Posterior cingulate gyrus (tissue), 11 donors: Measurements from ENCODE around the gene FRS3.
A peak's percentile ranks its signal among the peaks of the same experiment; 100 is the strongest.

Source experiments
- DNase-seq, 10 donors: peaks; one replicate each; pipeline versions ENCODE4 v3.0.0 to v3.0.0-alpha.2; 2020 to 2021; ENCODE audit warnings: mixed read lengths in 3 of 10
- intact Hi-C: fragments of 100-400 bp; cut with DNase I; formaldehyde crosslinking; loops from one replicate; pipeline ENCODE4 v1.15.1; 2023

The FRS3 gene

DNA sequence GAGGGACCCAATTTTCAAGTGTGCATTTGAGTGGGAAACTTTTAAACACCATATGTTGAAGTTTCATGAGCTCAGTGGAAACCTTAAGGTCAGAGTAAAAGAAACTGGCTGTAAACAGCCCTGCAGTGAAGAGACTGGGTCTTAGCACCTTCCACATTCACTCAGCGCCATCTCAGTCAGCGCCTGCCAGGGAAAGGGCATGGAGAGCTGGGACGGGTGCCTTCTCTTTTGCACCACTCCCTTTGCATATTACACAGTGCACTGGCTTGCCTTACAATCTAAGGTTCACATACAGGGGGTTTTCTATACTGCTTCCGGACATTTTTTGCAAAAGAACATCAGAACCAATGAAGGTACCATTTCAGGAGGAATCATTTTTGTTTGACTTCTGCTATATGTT is 12.3 kb upstream of the FRS3 start:
- intact Hi-C loops: no loop called here
- no peak for DNase-seq

DNA sequence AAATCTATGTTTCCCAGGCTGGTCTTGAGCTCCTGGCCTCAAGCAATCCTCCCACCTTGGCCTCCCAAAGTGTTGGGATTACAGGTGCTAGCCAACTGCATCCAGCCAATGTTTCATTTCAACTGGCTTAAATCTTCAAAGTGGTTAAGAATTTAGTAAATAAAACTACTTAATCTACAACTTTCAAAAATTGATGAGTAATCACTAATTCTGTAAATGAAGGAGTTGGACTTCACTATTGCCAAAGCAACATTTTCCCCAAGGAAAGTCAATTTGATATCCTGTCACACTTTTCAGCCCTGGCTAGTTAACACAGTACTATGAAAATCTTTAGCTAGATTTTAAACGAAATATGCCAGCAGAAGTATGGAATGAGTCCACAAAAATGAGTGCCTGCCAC is 11.6 kb upstream of the FRS3 start:
- no peak for DNase-seq
- intact Hi-C loops: no loop called here

DNA sequence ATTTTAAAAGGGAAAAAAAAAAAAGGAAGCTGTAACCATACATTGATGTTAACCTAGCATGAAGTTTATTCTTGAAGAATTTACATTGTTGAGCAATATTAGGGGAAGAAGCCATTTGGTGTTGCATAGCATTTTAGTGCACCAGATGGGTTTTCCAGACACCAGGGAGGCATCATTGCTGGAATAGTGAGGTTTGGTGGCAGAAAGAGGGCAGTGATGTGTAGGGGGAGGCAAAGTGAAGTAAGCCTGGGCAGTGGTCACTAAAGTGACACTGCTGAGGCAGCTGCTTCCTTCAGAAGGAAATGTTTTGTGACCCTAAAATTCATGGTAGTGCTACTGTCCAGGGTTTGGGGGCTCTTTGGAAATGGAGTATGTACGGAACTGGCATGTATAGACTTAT is 10.3 kb upstream of the FRS3 start:
- intact Hi-C loops: no loop called here
- no peak for DNase-seq

DNA sequence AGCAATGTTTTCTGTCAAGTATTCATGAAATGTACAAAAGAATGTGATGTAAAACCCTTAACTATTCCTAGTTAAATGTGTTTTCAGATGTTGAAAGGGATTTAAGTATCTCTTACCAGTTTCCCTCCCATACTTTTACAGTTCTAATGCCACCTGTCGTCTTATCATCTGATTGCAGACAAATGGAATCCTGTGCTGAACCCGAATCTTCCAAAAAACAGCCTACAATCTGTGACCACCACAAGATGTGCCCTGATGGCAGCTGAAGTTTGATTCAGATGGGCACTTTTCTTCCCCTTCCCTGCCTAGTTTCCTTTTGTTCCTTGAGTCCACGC is 9.7 kb upstream of the FRS3 start:
- no peak for DNase-seq
- intact Hi-C loops: loop anchor here (10.0 kb wide), 2 partner anchors 105 to 425 kb away; partner anchors contain the start of genes MRPS10 and USP49

DNA sequence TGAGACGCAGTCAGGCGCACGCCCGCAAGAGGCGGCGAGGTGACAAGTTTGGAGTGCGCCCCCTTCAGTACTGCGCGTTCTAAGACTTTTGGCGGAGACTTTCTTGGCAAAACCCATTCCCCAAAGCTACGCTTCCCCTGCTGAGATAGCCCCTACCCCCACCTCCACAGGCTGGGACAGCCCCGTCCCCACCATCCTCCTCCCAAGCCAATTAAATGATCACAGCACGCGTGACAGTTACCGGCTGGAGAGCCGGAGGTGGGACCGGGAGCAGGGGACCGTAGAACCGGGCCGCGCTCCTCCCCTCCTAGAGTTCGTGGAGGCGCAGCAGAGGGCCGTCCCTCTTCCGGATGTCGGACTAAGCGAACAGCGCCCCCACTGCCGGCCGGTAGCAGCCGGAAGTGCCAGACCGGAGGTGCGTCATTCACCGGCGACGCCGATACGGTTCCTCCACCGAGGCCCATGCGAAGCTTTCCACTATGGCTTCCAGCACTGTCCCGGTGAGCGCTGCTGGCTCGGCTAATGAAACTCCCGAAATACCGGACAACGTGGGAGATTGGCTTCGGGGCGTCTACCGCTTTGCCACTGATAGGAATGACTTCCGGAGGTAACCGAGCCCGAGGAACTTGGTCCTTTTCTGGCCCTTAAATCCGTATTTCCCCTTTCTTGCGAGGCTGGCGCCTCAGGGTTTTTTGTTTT is 7.7 kb upstream of the FRS3 start, which contains the start of gene TOMM6:
Gene TOMM6, plus strand, starts transcription at position 476 of the 699 bp plus-strand sequence. Its CDS starts 4 bp downstream, at position 480.
- DNase-seq: peak; percentile 90 to 99 (median 94)

DNA sequence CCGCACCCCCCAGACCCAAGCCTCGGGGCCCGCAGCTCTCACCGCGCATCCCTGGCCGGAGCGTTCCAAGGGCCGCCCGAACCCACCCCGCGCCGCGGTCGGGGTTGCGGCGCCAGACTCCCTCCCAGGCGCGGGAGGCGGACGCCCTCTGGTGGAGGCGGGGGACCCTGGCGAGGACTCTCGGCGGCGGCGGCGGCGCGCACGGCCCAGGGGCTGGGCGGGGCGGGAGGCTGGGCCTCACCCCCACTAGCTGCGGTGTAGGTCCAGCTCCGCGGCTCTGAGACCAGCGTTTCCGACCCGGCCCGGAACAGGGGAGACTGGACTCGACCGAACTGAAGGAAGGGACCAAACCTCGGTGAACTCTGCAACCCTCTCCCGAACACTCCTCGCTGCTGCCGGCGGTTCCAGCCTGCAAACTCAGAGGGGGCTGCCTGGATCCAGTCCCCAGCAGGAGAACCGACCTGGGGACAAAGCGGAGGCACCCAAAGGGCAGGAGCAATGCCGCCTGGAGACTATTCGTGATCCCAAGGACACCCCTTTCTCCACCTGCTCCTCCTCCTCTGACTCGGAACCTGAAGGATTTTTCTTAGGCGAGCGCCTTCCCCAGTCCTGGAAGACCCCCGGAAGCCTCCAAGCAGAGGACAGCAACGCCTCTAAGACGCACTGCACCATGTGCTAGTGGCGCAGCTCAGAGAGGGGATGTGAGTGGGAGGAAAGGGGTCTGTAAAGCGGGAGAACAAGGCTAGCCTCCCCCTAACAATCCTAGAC is 6.9 kb upstream of the FRS3 start:
- intact Hi-C loops: loop anchor here (1.0 to 10.0 kb wide), 3 partner anchors 108 to 428 kb away; partner anchors contain the start of genes BYSL, MED20, MRPS10 and USP49
- peak; percentile 85 to 98 (median 88) for DNase-seq

More for the DNA sequence above, 7.7 kb upstream of the FRS3 start, which contains the start of gene TOMM6:
- intact Hi-C loops: loop anchor here (1.0 to 10.0 kb wide), 3 partner anchors 107 to 427 kb away; partner anchors contain the start of genes BYSL, MED20, MRPS10 and USP49

DNA sequence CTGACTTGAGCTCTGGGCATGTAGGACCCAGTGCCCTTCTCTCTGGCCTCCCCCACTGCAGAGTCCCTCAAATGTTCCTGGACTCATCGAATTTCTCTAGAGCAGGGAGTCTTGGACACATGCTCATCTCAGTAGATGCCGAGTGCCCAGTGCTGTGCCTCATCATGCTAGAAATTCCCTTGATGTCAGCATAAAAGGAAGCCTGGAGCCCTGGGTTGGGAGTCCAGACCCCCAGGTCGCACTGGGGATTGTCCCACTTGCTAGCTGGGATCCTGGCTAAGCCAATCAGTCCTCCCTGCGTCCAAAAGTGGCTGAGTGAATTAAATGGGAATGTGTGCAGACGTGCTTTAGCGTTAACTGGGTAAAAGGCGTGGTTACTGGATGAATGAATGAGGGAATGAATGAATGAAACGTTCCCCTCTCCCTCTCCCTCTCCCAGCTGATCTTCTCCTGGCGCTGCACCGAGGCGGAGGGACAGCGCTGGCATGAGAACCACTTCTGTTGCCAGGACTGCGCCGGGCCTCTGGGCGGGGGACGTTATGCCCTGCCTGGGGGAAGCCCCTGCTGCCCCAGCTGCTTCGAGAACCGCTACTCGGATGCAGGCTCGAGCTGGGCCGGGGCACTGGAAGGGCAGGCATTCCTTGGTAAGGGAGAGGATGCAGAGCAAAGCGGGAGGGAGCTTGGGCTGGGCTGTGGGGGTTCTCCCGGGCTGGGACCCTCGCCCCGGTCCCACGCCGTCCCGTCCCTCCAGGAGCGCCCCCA is 6.2 kb upstream of the FRS3 start:
- peak in 9 of 10 donors; percentile 23 to 92 (median 47) for DNase-seq
- intact Hi-C loops: loop anchor here (10.0 kb wide), 2 partner anchors 109 to 429 kb away; partner anchors contain the start of genes MRPS10 and USP49

DNA sequence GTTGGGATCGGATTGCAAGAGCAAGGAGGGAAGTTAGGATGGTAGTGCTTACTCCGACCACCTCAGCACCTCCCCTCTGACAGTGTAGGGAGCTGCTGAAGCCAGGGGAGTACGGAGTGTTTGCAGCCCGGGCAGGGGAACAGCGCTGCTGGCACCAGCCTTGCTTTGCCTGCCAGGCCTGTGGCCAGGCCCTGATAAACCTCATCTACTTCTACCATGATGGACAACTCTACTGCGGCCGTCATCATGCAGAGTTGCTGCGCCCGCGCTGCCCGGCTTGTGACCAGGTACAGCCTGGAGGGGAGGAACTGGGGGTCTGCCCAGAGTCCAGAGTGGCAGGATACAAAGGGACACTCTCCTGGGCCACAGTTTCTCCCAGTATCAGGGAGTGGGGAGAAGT is 5.6 kb upstream of the FRS3 start:
- intact Hi-C loops: loop anchor here (10.0 kb wide), 2 partner anchors 110 to 430 kb away; partner anchors contain the start of genes MRPS10 and USP49

DNA sequence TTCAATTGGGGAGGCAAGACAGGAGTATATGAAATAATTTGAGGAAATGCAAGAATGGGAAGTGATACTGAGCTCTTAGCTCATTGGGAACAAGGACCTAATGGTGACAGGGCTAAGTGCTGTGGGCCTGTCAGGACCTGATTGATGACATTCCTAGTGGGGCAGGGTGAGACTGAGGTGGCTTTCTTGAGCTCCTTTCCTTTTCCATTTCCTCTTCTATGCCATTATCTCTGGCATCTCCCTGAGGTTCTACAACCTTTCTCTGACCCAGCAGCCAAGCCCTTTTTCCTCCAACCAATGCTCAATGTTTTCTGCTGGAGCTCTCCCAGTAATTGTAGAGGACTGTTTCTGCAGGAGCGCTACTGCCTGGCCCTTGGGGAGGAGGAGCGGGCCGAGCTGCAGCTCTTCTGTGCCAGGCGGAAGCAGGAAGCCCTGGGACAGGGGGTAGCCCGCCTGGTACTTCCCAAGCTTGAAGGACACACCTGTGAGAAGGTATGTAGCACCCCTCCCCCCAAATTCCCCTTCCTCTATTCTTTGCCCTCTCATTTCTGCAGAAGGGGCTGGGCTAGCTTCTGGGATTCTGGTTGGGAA is 5.0 kb upstream of the FRS3 start:
- intact Hi-C loops: loop anchor here (10.0 kb wide), 2 partner anchors 110 to 430 kb away; partner anchors contain the start of genes MRPS10 and USP49
- DNase-seq: no peak

More for the DNA sequence above, 5.6 kb upstream of the FRS3 start:
- DNase-seq: no peak

DNA sequence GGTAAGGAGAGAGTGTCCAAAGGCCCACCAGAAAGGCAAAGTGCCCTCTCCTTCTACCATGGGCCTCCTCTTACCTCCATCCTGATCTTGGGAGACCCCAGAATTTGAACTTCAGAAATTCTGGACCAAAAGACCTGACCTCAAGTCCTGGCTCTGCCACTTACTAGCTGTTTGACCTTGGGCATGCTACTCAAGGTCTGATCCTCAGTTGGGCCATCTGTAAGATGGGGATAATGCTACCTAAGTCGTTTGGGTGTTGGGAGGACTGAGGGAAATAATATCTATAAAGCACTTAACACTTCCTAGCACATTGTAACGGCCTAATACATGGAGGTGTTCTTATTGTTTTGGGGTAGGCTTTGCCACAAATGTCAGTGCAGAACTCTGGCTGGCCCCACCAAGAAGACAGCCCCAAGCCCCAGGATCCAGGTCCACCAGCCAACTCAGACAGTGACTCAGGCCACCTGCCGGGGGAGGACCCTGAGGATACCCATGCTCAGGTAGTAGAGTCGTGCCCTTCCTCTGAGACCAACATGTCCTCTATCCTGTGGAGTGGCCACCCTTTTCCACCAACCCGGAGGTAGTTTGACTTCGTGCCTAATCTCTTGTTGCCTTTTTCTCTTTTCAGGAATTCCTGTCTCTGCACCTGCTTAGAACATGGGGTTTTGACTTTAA is 3.5 kb upstream of the FRS3 start:
- intact Hi-C loops: loop anchor here (10.0 kb wide), 2 partner anchors 112 to 432 kb away; partner anchors contain the start of genes MRPS10 and USP49
- no peak for DNase-seq

DNA sequence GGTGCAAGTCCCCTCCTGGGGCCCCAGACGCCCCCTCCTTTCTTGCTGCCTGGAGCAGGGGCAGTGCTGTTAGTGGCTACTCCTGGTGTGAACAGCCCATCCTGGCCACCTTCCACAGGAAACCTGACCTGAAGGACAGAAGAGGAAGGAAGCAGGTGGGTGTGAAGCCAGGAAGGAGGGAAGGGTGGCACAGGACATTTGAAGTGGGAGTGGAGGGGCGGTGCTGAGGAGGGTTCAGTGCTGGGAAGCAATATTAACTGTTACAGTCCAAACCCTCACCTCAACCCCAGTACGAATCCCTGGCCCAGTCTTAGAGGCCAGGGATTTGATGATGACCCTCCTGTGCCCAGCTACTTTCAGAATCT is 1.6 kb upstream of the FRS3 start:
- peak in 1 of 10 donors; percentile 64 for DNase-seq
- intact Hi-C loops: loop anchor here (2.0 to 10.0 kb wide), 3 partner anchors 113 to 433 kb away; partner anchors contain the start of genes MRPS10 and USP49

DNA sequence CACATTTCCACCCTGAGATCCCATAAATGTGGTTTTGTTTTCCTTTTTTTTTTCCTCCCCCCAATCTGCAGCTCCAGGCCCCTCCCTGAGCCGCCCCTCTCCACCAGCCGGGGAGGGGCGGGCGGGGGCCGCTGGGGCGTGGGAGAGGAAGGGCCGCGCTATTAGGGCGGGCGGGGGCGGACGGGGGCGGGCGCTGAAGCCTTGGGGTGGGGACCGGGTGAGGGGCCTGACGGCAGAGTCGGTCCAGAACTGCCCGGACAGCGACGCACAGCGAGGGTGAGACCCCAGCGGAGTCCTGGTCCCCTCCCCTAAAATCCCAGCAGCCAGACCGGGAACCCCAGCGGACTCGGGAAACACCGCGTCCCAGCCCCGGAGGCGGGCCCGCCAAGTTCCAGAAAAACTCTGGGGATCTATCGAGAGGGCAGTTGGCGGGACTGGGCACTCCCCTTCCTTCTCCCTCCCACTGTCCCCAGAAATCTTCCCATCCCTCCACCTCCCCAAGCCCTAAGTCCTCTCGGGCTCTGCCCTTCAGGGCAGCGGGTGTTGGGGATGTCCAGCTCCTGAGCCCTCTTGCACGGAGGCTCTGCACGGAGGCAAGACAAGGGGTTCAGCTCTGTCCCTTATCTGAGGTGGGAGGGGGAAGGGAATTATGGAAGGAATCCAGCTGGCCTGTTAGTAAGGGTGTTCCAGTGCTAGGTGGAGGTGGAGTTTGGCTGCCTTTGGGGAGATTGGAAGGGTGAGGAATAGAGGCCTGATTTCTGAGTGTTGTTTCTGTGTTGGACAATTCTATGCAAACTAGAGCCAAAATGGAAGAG is 1.1 kb upstream of the FRS3 start, which contains the start of gene PRICKLE4:
Gene PRICKLE4, plus strand, starts transcription at position 232 of the 815 bp plus-strand sequence. CDS start 2,692 bp downstream, outside the sequence.
- intact Hi-C loops: loop anchor here (1.0 to 10.0 kb wide), 4 partner anchors 114 to 434 kb away; partner anchors contain the start of genes MRPS10 and USP49
- peak in 3 of 10 donors; percentile 6 to 82 (median 29) for DNase-seq

DNA sequence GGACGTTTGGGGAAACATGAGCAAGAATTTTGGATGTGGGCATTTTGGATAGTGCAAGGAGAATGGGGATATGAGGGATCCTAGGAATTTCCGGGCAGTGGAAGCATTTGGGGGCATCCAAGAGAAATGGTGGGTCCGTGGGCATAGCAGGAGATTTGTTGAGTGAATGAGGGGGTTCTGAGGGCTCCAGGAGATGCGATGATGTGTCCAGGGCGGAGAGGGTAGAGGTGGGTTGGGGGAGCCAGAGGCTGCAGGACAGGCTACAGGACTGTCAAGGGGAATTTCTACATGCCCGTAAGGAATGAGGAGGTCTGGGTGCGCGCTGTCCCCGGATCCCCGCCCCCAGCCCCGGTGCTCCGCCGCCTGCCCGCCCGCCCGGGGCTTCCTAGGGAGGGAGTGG is 364 bp downstream of the FRS3 start:
- intact Hi-C loops: loop anchor here (5.0 kb wide), 2 partner anchors 42 to 97 kb away; partner anchors contain the start of gene TFEB
- peak in 1 of 10 donors; percentile 3 for DNase-seq

DNA sequence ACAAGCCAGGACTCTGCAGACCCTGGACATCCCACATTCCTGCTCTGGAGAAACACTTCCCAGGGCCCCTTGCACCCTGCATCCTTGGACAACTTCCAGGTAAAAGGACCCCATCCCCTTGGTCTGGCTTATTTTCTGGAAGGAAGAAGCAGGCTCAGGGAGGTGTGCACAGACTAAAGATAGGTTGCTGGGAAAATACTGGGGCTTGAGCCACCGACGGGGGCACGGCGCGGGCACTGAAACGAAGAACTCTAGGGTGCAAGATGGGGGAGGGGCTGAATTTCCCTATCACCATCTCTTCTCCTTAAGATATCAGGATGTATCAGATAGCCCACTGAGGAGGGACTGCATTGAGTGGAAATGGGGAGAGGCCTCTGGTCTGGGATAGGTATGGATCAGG is 805 bp downstream of the FRS3 start:
- intact Hi-C loops: loop anchor here (5.0 kb wide), 2 partner anchors 42 to 97 kb away; partner anchors contain the start of gene TFEB
- DNase-seq: peak in 1 of 10 donors; percentile 49

DNA sequence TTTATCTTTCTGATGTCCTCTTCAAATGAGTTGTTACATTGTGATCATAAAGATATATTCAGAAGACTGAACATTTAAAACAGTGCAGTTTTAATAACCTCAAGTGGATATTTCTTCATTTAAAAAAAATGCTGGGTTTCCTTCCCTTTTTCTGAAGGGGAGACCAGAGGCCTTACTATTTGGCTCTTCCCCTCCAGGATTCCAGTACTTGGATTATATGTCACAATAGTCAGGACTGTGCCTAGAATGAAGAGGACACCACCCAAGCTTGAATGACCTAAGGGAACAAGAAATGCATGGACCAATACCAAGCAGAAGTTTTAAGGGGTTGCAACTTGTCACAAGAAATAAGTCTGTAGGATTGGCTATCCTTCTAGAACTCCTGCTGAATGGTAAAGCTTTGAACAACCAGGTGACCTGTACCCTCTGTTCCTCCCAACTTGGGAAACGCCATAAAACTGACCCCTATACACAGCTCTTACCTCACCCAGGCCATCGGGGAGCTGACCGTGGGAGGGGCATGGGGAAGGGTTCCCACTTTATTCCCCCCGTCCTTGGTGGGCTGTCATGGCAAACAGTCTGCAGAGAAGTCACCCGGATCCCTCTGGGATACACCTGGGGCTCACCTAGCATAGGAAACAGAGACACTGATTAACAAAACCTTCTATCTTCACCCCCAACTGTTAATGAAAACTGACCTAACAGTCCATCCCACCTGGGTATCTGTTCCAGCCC is 2.0 kb downstream of the FRS3 start:
- intact Hi-C loops: loop anchor here (2.0 to 5.0 kb wide), 3 partner anchors 40 to 177 kb away; partner anchors contain the start of gene TFEB

DNA sequence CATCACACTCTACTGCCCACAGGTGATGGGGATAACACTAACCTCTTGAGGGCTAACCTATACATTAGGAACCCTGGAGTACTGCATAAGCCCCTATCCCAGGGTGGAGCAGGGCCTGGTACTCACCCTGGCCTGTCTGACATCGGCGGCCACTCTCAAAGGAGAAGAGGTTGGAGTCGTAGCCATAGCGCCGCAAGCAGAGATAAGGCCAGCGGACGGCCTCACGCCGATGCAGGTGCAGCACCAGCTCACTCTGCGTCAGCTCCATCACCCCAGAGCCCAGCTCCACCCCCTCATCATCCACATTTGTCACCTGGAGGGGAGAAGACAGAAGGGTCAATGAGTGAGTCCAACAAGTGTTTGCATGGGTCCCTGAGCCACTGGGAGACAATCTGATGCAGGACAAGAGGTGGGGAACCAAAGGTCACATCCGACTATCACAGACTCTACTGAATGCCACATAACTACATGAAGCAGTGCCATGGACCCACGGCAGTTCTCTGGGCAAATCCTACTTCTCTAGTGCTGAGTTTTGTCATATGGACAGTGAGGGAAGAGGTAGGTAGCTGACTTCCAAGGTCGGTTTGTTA is 4.3 kb downstream of the FRS3 start:
- intact Hi-C loops: loop anchor here (5.0 kb wide), 2 partner anchors 38 to 93 kb away; partner anchors contain the start of gene TFEB

More for the DNA sequence above, 2.0 kb downstream of the FRS3 start:
- DNase-seq: peak in 1 of 10 donors; percentile 21

More for the DNA sequence above, 4.3 kb downstream of the FRS3 start:
- peak in 2 of 10 donors; percentile 55 to 69 for DNase-seq
